Measurements from ENCODE around the gene WDR3. TPM values are rescaled to one million over a fixed set of nuclear protein-coding genes. Genes with fewer than 3 reads are reported as not detected.

WDR3 gene
- total RNA-seq, 2 donors from 2014 or later = 4.3 to 12.6 TPM

DNA sequence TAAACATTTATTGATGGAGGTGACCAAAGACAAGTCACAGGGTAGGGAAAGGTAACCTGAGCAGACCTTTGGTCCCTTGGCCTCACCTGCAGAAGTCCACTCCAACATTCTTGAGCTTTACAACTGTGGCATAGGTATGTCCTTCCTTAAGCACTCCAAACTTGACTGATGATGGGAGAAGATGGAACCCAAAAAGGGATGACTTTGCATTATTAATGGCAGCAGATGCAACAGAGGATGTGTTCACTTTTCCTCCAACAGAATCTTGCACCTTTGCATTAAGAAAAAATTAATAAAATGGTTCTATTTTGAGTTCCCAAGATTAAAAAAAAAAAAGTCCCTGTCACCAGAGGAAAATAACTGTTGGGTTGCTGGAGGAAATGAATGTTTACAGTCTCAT, 42.2 kb downstream of the WDR3 start:
- no peak overlapping the region for H3K4me3 ChIP-seq
- no peak for DNase-seq (ENCODE audit: low spot score)
- H3K36me3 ChIP-seq = no peaks in the 10 kb centered on the region
- H3K27me3 ChIP-seq = no peaks in the 10 kb centered on the region
- TF ChIP-seq, protein P1, sequence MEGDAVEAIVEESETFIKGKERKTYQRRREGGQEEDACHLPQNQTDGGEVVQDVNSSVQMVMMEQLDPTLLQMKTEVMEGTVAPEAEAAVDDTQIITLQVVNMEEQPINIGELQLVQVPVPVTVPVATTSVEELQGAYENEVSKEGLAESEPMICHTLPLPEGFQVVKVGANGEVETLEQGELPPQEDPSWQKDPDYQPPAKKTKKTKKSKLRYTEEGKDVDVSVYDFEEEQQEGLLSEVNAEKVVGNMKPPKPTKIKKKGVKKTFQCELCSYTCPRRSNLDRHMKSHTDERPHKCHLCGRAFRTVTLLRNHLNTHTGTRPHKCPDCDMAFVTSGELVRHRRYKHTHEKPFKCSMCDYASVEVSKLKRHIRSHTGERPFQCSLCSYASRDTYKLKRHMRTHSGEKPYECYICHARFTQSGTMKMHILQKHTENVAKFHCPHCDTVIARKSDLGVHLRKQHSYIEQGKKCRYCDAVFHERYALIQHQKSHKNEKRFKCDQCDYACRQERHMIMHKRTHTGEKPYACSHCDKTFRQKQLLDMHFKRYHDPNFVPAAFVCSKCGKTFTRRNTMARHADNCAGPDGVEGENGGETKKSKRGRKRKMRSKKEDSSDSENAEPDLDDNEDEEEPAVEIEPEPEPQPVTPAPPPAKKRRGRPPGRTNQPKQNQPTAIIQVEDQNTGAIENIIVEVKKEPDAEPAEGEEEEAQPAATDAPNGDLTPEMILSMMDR (IDR thresholded peaks at IDR 0.05) = no peak
- H3K9me3 ChIP-seq = no peaks in the 10 kb centered on the region
- no peak overlapping the region for H3K27ac ChIP-seq
- no peaks in the 10 kb centered on the region for H3K4me1 ChIP-seq

- Histone ChIP-seq H3K9me3 (no peaks in the 10 kb centered on the region), H3K4me1 (no peaks in the 10 kb centered on the region), H3K27me3 (no peaks in the 10 kb centered on the region)
These were observed 46.8 kb downstream of the WDR3 start for GRCh38 chr1:117976381-117976780.

DNA sequence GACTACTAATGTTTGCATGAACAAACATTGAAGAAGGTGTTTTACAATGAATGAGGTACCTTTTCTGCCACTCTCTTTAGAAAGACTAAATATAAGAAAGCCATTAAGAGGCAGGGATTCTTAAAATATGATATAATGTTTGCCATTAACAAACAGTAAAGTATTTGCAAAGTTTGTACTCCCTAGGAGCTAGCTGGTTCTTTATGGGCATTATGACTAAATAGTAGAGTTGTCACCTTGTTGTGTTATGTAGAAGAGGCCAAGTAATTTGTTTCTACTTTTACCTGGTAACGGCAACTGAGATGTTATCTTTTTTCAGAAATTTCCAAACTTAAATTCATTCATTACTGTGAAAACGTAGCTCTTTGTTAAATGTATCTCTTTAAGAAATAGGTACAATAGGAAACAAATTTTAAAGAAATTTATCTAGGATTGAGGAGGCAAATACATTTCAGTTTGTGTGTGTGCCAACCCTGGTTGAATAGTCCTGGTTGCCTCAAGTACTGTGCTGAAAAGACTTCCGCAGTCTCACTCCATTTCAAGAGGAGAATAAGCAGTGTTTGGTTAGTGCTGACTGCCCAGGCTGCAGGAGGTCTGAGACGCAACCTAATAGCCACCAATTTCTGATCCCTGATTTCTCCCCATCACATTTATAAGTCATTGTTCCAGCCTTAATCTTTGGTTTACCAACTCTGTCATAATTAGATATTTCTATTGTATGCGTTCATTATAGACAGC, 52.1 kb downstream of the WDR3 start:
- TF ChIP-seq, protein P1 (IDR thresholded peaks at IDR 0.05) = no peak
- Histone ChIP-seq H3K4me1 (no peaks in the 10 kb centered on the region), H3K27ac (no peak overlapping the region), H3K36me3 (no peaks in the 10 kb centered on the region), H3K9me3 (no peaks in the 10 kb centered on the region), H3K4me3 (no peak overlapping the region), H3K27me3 (no peaks in the 10 kb centered on the region)
- no peak for DNase-seq (ENCODE audit: low spot score)

More at GRCh38 chr1:117976381-117976780, 46.8 kb downstream of the WDR3 start:
- H3K4me3 ChIP-seq = no peak overlapping the region
- H3K36me3 ChIP-seq = no peaks in the 10 kb centered on the region
- TF ChIP-seq, protein P1 (IDR thresholded peaks at IDR 0.05) = no peak
- no peak for DNase-seq (ENCODE audit: low spot score)
- H3K27ac ChIP-seq = no peak overlapping the region

GRCh38 chr1:117985239-117985638, 55.7 kb downstream of the WDR3 start:
- no peak for DNase-seq (ENCODE audit: low spot score)
- H3K9me3 ChIP-seq = no peaks in the 10 kb centered on the region
- TF ChIP-seq, protein P1 (IDR thresholded peaks at IDR 0.05) = no peak
- no peak overlapping the region for H3K4me3 ChIP-seq
- H3K27ac ChIP-seq = no peak overlapping the region
- no peaks in the 10 kb centered on the region for H3K27me3 ChIP-seq
- H3K36me3 ChIP-seq = no peaks in the 10 kb centered on the region
- no peaks in the 10 kb centered on the region for H3K4me1 ChIP-seq

GRCh38 chr1:117985973-117986372, 56.4 kb downstream of the WDR3 start:
- no peaks in the 10 kb centered on the region for H3K27me3 ChIP-seq

More at GRCh38 chr1:117985973-117986372, 56.4 kb downstream of the WDR3 start:
- TF ChIP-seq, protein P1 (IDR thresholded peaks at IDR 0.05) = no peak
- H3K9me3 ChIP-seq = no peaks in the 10 kb centered on the region
- DNase-seq (ENCODE audit: low spot score) = no peak
- H3K4me1 ChIP-seq = no peaks in the 10 kb centered on the region
- no peaks in the 10 kb centered on the region for H3K36me3 ChIP-seq
- H3K4me3 ChIP-seq = no peak overlapping the region
- H3K27ac ChIP-seq = no peak overlapping the region
